AG04450 (cell line): ENCODE results near the gene PRMT5. TPM values are rescaled to one million over a fixed set of nuclear protein-coding genes. Genes with fewer than 3 reads are reported as not detected.
"Not testable (repeated sequence)": the region's sequence is repeated elsewhere in the genome, so short reads cannot be mapped to it uniquely, and the experiment has no call there.

Experiments used
- CTCF ChIA-PET: fragments of 300-600, 350-600 bp; formaldehyde crosslinking; extraction: SDS; loops from one replicate; lab custom pipeline; 2022; ENCODE audit warnings: antibody characterized with exemption, inconsistent platforms; lab: Charles Lee
- POLR2A ChIA-PET: fragments of 350-600 bp; formaldehyde crosslinking; extraction: SDS; loops from one replicate; lab custom pipeline; 2021; ENCODE audit warnings: antibody characterized with exemption, inconsistent platforms; lab: Yijun Ruan, JAX
- DNase-seq: peaks from one replicate; pipeline ENCODE4 v3.0.0-alpha.2; 2011; ENCODE audit warnings: low read depth, low spot score
- H3K27ac ChIP-seq: one replicate; pipeline ENCODE4 v1.5.1; 2012; ENCODE audit warnings: low read depth, low read length, control low read depth
- H3K27me3 ChIP-seq: one replicate; pipeline ENCODE4 v1.6.0; 2012; ENCODE audit warnings: low read length; ENCODE audit not compliant: control insufficient read depth, insufficient read depth
- H3K4me3 ChIP-seq: 2 replicates; pipeline ENCODE4 v1.5.1; 2011; ENCODE audit warnings: mild to moderate bottlenecking, low read depth, low read length, control low read depth
- H3K9me3 ChIP-seq: 2 replicates; pipeline ENCODE4 v1.5.1; 2012; ENCODE audit warnings: low read length; ENCODE audit not compliant: control insufficient read depth, insufficient read depth
- CTCF ChIP-seq: IDR thresholded peaks from 2 replicates; pipeline ENCODE4 v1.5.1; 2011; ENCODE audit warnings: low read depth, low read length, control low read depth, inconsistent platforms
- polyA plus RNA-seq: library from polyadenylated mRNA; depleted of rRNA; stranded (reverse); fragments of >200 nt; gene quantifications from 2 replicates; pipeline ENCODE4 v1.2.3, GENCODE V29; 2011

Gene PRMT5
- polyA plus RNA-seq, 1 experiment = 125 TPM

GRCh38 chr14:22952418-22952817 lies 23.2 kb upstream of the PRMT5 start:
- CTCF ChIA-PET = interaction anchor here (1.6 kb wide), 1 partner anchor 22 kb away, joined by 5 read pairs; no protein-coding TSS in a partner anchor
- Histone ChIP-seq H3K27me3 (no peaks in the 10 kb centered on the region), H3K27ac (no peak overlapping the region), H3K4me3 (no peak overlapping the region), H3K9me3 (no peaks in the 10 kb centered on the region)
- TF ChIP-seq CTCF = no peak
- DNase-seq = no peak
- POLR2A ChIA-PET = no interaction called here

GRCh38 chr14:22951795-22952194 lies 22.6 kb upstream of the PRMT5 start:
- not testable (repeated sequence) for H3K9me3 ChIP-seq, H3K4me3 ChIP-seq, H3K27ac ChIP-seq, DNase-seq, H3K27me3 ChIP-seq
- ChIA-PET POLR2A (interaction anchor here (0.6 kb wide), 1 partner anchor 15 kb away, joined by 3 read pairs; no protein-coding TSS in a partner anchor), CTCF (interaction anchor here (1.1 to 1.6 kb wide), 2 partner anchors 21 to 34 kb away, joined by 3 to 5 read pairs; no protein-coding TSS in a partner anchor)

GRCh38 chr14:22945642-22946041 lies 16.5 kb upstream of the PRMT5 start:
- no peak for TF ChIP-seq CTCF
- Histone ChIP-seq H3K9me3 (no peaks in the 10 kb centered on the region), H3K4me3 (no peak overlapping the region), H3K27me3 (no peaks in the 10 kb centered on the region), H3K27ac (no peak overlapping the region)
- no peak for DNase-seq
- CTCF ChIA-PET = interaction anchor here (0.6 to 1.5 kb wide), 2 partner anchors 15 to 20 kb away, joined by 8 to 12 read pairs; no protein-coding TSS in a partner anchor
- POLR2A ChIA-PET = interaction anchor here (0.6 kb wide), 1 partner anchor 16 kb away, joined by 5 read pairs; no protein-coding TSS in a partner anchor

GRCh38 chr14:22939684-22940083 lies 10.5 kb upstream of the PRMT5 start:
- POLR2A ChIA-PET = interaction anchor here (0.6 to 1.1 kb wide), 4 partner anchors 17 to 1478 kb away, joined by 3 to 7 read pairs (median 4); no protein-coding TSS in a partner anchor
- peak overlapping the region; percentile 31 for H3K27ac ChIP-seq

GRCh38 chr14:22935156-22935555 lies 6.0 kb upstream of the PRMT5 start:
- DNase-seq = no peak
- ChIA-PET CTCF (interaction anchor here (0.6 to 1.8 kb wide), 4 partner anchors 51 to 444 kb away, joined by 4 to 6 read pairs (median 5); no protein-coding TSS in a partner anchor), POLR2A (no interaction called here)
- TF ChIP-seq CTCF = no peak
- H3K27me3 ChIP-seq = no peaks in the 10 kb centered on the region
- H3K4me3 ChIP-seq = no peak overlapping the region
- no peak overlapping the region for H3K27ac ChIP-seq
- no peaks in the 10 kb centered on the region for H3K9me3 ChIP-seq

More at GRCh38 chr14:22939684-22940083, 10.5 kb upstream of the PRMT5 start:
- CTCF ChIA-PET = interaction anchor here (0.6 to 2.1 kb wide), 8 partner anchors 8 to 1169 kb away, joined by 3 to 13 read pairs (median 4); no protein-coding TSS in a partner anchor
- H3K27me3 ChIP-seq = no peaks in the 10 kb centered on the region
- peak; percentile 30 for DNase-seq
- TF ChIP-seq CTCF = no peak
- H3K9me3 ChIP-seq = no peaks in the 10 kb centered on the region
- H3K4me3 ChIP-seq = no peak overlapping the region
